HepG2 (cell line): Measurements from ENCODE around the gene SMAD7. TPM values are rescaled to one million over a fixed set of nuclear protein-coding genes. Genes with fewer than 3 reads are reported as not detected.

ENCODE experiments used
- MEIS1 ChIP-seq: sonication (generic); formaldehyde crosslinking; IDR thresholded peaks from 2 replicates; pipeline ENCODE4 v1.9.0; 2021; ENCODE audit warnings: mild to moderate bottlenecking, missing genetic modification reagents, moderate library complexity, borderline replicate concordance
- PATZ1 ChIP-seq: sonication (generic); formaldehyde crosslinking; IDR thresholded peaks from 2 replicates; pipeline ENCODE4 v1.4.0; 2020; ENCODE audit warnings: missing genetic modification reagents
- ZFX ChIP-seq: sonication (generic); formaldehyde crosslinking; IDR thresholded peaks from 2 replicates; pipeline ENCODE4 v1.4.0; 2020; ENCODE audit warnings: mild to moderate bottlenecking, low read depth, missing genetic modification reagents, moderate library complexity
- ZNF687 ChIP-seq: sonication (generic); formaldehyde crosslinking; IDR thresholded peaks from 2 replicates; pipeline ENCODE4 v1.5.1; 2020; ENCODE audit warnings: mild to moderate bottlenecking, missing genetic modification reagents, moderate library complexity
- polyA plus RNA-seq, 8 experiments: library from polyadenylated mRNA; depleted of rRNA in 3 of 8; stranded (reverse) in 7 of 8; unstranded in 1 of 8; fragments of >200 nt; fragmentation: Illumina TruSeq in 4 of 8; extraction: Trizol in 4 of 8; gene quantifications; 2 replicates each; pipeline versions ENCODE4 v1.2.1 to v1.2.3, GENCODE V29; 2011 to 2016; ENCODE audit warnings: low read depth in 4 of 8, missing spikeins in 1 of 8, mixed read lengths in 1 of 8; ENCODE audit not compliant: insufficient read depth in 1 of 8
- total RNA-seq, 5 experiments: library from RNA; depleted of rRNA; stranded (reverse); fragments of >200 nt; fragmentation: Illumina TruSeq; extraction: Trizol; gene quantifications; 2 replicates each; pipeline ENCODE4 v1.2.3, GENCODE V29; 2016; ENCODE audit warnings: low read depth in 1 of 5

SMAD7 gene
- total and polyA plus RNA-seq, 2 of the 13 experiments (the other 11 are each of a cell fraction or from before 2014, with no cell fraction given): 17.4 to 24.7 TPM

GRCh38 chr18:48931680-48932461, 18.9 kb downstream of the SMAD7 start (continued):
- peak; percentile 53 for TF ChIP-seq ZNF687 (CRISPR knock-in tag)
- TF ChIP-seq PATZ1 (CRISPR knock-in tag): peak; percentile 59
- no peak for TF ChIP-seq MEIS1 (CRISPR knock-in tag)
- peak; percentile 61; the same call in 1 of the 2 replicates for TF ChIP-seq ZFX (CRISPR knock-in tag)
